Ovary (tissue), 3 donors: ENCODE measurements around the gene STRN4.
"Not testable (repeated sequence)": the region's sequence is repeated elsewhere in the genome, so short reads cannot be mapped to it uniquely, and the experiment has no call there.

Experiments
- EP300 ChIP-seq: sonication (generic); formaldehyde crosslinking; IDR thresholded peaks from one replicate; pipeline ENCODE4 v1.6.1; 2017; ENCODE audit warnings: antibody characterized with exemption
- POLR2A ChIP-seq: fragments of 450-650 bp; IDR thresholded peaks from one replicate; pipeline ENCODE4 v1.6.1; 2017; ENCODE audit warnings: antibody characterized with exemption, mild to moderate bottlenecking, moderate library complexity
- TF ChIP-seq, protein P1 (sequence below), 3 donors: fragments of 450-650 bp in 2 of 3; fragments of 200-600 bp in 1 of 3; IDR thresholded peaks; one replicate each; pipeline versions ENCODE4 v1.5.1 to v1.8.0; 2016 to 2022; ENCODE audit warnings: antibody characterized with exemption in 3 of 3, mild to moderate bottlenecking in 1 of 3
- donor health status: DM: no; HTN: no; CAD: no.

DNA sequence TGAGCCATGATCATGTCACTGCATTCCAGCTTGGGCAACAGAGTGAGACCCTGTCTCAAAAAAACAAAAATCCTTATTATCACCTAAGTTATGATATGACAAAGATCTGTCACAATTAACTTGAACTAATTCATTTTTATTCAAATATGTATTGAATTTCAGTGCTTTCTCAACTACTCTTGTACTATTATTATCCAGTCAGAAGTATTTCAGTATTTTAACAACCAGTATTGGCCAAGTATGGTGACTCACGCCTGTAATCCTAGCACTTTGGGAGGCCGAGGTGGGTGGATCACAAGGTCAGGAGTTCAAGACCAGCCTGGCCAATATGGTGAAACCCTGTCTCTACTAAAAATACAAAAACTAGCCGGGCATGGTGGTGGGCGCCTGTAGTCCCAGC lies 14.6 kb upstream of the STRN4 start:
- TF ChIP-seq POLR2A, EP300: not testable (repeated sequence)
- TF ChIP-seq, protein P1, sequence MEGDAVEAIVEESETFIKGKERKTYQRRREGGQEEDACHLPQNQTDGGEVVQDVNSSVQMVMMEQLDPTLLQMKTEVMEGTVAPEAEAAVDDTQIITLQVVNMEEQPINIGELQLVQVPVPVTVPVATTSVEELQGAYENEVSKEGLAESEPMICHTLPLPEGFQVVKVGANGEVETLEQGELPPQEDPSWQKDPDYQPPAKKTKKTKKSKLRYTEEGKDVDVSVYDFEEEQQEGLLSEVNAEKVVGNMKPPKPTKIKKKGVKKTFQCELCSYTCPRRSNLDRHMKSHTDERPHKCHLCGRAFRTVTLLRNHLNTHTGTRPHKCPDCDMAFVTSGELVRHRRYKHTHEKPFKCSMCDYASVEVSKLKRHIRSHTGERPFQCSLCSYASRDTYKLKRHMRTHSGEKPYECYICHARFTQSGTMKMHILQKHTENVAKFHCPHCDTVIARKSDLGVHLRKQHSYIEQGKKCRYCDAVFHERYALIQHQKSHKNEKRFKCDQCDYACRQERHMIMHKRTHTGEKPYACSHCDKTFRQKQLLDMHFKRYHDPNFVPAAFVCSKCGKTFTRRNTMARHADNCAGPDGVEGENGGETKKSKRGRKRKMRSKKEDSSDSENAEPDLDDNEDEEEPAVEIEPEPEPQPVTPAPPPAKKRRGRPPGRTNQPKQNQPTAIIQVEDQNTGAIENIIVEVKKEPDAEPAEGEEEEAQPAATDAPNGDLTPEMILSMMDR (IDR thresholded peaks at IDR 0.05): not testable (repeated sequence)
